ENCODE data around the gene ENO4. TPM values are rescaled to one million over a fixed set of nuclear protein-coding genes. Genes with fewer than 3 reads are reported as not detected.

The ENO4 gene
- total and polyA plus RNA-seq, 9 of the 15 experiments (the other 6 are each of a cell fraction or from before 2014, with no cell fraction given) = 0.07 TPM; not detected in 8

- Histone ChIP-seq H3K4me1 (replicated peaks in 1 of 2; ENCODE audit: control insufficient read depth in 2 of 2, insufficient read depth in 2 of 2, low read length in 2 of 2) (no peaks in the 10 kb centered on the region), H3K9me3 (replicated peaks; ENCODE audit: control insufficient read depth, insufficient read depth, low read depth, low read length) (no peaks in the 10 kb centered on the region), H3K27ac (ENCODE audit: extremely low read depth, low read depth, low read length) (no peak overlapping the region), H2AFZ (ENCODE audit: low read depth, low read length) (no peak overlapping the region), H3K9ac (ENCODE audit: insufficient read depth in 1 of 2, low read depth in 2 of 2, low read length in 2 of 2) (no peak overlapping the region), H3K27me3 (ENCODE audit: control insufficient read depth in 2 of 2, insufficient read depth in 2 of 2, low read length in 2 of 2) (no peaks in the 10 kb centered on the region), H3K4me3 (no peak overlapping the region), H4K20me1 (replicated peaks; ENCODE audit: control insufficient read depth, insufficient read depth, low read length) (no peaks in the 10 kb centered on the region), H3K79me2 (ENCODE audit: control insufficient read depth, insufficient read depth, low read length) (no peaks in the 10 kb centered on the region), H3K36me3 (ENCODE audit: control insufficient read depth, insufficient read depth, low read length) (peaks cover 23% of the 10 kb centered on the region; the same call in 2 of the 3 replicates), H3K9me1 (ENCODE audit: control insufficient read depth, insufficient read depth, low read length) (no peaks in the 10 kb centered on the region), H3K4me2 (ENCODE audit: insufficient read depth, low read length) (no peak overlapping the region)
- in situ Hi-C loops (cut with MboI) = no loop called here
- ChIA-PET CTCF (ENCODE audit: low intra/inter-chr PET ratio) (no interaction called here), POLR2A (no interaction called here)
- WGBS (ENCODE audit: insufficient coverage, low coverage, missing lambda C conversion rate) = 75% methylated on average over 2 of the region's 2 CpGs
- no peak for FAIRE-seq
- intact Hi-C loops (cut with micrococcal nuclease) = no loop called here
- no peak for ATAC-seq
- TF ChIP-seq ZNF707 (CRISPR knock-in tag; conservative IDR thresholded peaks at IDR 0.05) (no peak), PHTF2 (CRISPR knock-in tag; IDR thresholded peaks at IDR 0.05) (no peak), HDAC3 (IDR thresholded peaks at IDR 0.05; ENCODE audit: borderline replicate concordance, partially characterized antibody) (no peak), NFIC (IDR thresholded peaks at IDR 0.05) (no peak), ELF1 (tag; IDR thresholded peaks at IDR 0.05) (no peak), ZNF511 (CRISPR knock-in tag; IDR thresholded peaks at IDR 0.05) (no peak), XRCC4 (IDR thresholded peaks at IDR 0.05; ENCODE audit: extremely low read depth, insufficient read depth, insufficient read length) (no peak), U2AF1 (optimal IDR thresholded peaks at IDR 0.05; ENCODE audit: low read depth, low read length) (no peak), KHSRP (IDR thresholded peaks at IDR 0.05) (no peak), ETV1 (tag; conservative IDR thresholded peaks at IDR 0.05; ENCODE audit: low read depth) (no peak)
- no TSS peak for BruUV-seq (replicated peaks)
- DNase-seq (ENCODE audit: extremely low read depth in 1 of 4, low spot score in 3 of 4) = no peak
These were observed 33.3 kb downstream of the ENO4 start for GRCh38 chr10:116882639-116883038.
